HG03196 (cell line): ENCODE results near the gene ANXA2R.
"Not testable (repeated sequence)": the region's sequence is repeated elsewhere in the genome, so short reads cannot be mapped to it uniquely, and the experiment has no call there.

Source experiments
- ATAC-seq: cut with Tn5 transposase; IDR thresholded peaks from one replicate; pipeline ENCODE4 v1.9.1; 2021; ENCODE audit not compliant: unreplicated experiment

ANXA2R gene

DNA sequence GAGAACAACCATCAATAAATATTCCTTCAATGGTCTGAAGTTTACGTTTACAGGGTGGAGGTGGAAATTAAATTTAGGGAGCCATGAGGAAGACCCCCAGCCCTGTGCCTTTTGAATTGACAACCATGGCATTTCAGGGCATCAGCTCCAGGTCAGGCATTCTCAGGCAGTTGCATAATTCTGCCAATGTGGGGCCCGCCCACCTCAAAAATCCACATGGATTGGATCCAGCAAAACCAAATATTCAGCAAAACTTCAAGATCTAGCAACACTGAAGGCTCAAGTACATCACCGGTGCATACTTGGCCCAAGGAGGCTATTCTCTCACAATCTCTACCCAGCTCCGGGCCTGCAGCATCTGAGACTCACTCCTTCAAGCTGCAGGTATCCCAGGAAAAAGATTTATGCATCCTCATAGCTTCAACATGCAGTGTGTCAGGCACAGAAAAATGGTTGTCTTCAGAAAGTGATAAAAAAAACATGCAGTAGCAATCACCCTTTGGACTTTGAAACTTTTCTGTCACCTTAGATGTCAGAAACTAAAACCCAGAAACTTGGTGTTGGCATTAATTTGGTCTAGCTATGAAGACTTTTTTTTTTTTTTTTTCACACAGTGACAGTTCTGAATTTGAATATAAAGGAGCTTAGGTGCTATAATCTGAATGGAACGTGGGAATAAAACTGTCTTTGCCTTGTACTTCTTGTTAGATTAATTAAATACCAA lies 21.4 kb upstream of the ANXA2R start:
- ATAC-seq, result no peak

DNA sequence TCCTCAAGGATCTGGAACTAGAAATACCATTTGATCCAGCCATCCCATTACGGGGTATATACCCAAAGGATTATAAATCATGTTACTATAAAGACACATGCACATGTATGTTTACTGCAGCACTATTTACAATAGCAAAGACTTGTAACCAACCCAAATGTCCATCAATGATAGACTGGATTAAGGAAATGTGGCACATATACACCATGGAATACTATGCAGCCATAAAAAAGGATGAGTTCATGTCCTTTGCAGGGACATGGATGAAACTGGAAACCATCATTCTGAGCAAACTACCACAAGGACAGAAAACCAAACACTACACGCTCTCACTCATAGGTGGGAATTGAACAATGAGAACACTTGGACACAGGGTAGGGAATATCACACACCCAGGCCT lies 19.9 kb upstream of the ANXA2R start:
- not testable (repeated sequence) for ATAC-seq

DNA sequence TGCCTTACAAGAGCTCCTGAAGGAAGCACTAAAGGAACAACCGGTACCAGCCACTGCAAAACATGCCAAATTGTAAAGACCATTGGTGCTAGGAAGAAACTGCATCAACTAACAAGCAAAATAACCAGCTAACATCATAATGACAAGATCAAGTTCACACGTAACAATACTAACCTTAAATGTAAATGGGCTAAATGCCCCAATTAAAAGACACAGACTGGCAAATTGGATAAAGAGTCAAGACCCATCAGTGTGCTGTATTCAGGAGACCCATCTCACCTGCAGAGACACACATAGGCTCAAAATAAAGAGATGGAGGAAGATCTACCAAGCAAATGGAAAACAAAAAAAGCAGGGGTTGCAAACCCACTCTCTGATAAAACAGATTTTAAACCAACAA lies 15.0 kb upstream of the ANXA2R start:
- ATAC-seq, result not testable (repeated sequence)

DNA sequence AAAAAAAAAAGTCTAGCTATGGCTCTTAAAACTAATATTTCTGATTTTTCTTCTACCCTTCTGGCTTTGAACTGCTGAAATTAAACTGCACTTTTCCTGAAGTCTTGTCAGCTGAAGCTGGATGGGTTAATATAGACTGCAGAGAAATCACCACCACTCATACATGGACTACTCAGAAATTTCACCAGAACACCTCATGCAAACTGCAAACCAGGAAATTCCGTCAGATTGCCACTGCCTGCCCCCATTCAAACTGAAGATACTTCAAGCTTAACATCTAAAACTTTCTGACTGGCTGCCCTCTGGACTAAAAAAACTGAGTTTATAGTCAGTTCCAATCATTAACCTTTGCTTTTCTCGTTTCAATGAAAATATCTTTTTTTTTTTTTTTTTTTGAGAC lies 11.6 kb upstream of the ANXA2R start:
- no peak for ATAC-seq

DNA sequence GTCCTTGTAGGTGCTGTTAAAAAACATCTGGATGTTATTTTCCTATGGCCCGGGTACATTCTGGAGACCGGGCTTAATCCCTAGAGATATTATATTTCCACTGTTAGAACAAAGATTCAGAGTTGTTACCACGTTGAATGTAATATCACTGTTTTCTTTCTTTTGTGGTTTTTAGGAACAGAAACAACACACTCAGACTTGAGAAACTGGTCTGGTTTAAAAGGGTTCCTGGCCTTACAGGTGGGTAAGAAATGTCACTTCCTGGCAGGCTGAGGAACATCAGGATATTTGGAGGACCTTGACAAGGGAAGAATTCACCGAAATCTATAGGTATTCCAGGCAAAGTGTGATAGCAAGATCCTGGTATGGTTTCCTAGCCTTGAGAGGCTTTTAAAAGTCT lies 10.3 kb upstream of the ANXA2R start:
- no peak for ATAC-seq

DNA sequence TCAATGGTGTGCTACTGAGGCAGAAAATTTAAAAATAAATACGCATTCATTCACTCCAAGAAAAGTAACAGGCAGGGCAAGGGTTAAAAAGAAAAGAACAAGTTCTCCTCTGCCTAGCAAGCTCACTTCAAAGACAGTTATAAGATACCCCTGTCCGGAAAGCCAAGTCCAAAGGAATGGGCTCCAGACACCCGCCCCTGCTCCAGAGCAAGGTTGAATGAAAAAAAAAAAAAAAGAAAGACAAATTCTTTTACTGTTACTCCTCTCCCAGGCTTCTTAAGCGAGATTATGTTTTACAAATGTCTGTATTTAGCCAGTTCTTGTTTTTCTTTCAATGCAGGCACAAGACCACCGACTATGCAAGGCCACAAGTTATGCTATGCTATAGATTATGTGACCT lies 9.1 kb upstream of the ANXA2R start:
- ATAC-seq, result no peak

DNA sequence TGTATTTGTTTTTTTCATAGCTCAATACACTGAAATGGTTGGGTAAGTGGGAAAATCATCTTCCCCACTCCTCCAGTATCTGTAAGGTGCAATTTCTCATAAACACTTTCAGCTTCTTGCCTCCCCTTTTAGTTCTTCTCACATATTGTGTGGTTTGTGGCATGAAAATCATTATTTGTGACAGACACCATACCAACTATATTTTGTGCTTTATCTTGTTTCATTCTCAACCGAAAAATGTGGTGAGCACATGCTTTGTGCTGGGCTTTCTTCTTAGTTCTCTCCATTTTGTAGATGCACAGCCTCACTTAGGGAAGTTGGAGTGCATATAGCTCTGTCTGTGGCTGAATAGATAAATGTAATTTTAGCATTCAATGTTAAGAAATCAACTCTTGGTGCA lies 6.4 kb upstream of the ANXA2R start:
- no peak for ATAC-seq

DNA sequence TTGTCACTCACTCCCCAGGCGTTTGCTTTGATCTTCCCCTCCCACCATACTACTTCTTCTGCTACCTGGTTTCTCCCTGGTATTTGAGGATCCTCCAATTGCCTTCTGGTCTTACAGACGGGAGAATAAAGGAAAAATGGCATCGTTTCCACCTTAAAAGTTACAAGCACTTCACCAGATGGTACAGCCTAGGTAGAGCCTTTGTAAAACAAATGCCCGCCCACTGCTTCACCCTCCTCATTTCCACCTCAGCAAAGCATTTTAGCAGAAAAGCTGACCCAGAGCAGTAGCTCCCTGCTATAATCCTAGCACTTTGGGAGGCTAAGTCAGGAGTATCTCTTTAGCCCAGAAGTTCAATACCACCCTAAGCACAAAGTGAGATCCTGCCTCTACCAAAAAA lies 5.1 kb upstream of the ANXA2R start:
- ATAC-seq, result no peak

DNA sequence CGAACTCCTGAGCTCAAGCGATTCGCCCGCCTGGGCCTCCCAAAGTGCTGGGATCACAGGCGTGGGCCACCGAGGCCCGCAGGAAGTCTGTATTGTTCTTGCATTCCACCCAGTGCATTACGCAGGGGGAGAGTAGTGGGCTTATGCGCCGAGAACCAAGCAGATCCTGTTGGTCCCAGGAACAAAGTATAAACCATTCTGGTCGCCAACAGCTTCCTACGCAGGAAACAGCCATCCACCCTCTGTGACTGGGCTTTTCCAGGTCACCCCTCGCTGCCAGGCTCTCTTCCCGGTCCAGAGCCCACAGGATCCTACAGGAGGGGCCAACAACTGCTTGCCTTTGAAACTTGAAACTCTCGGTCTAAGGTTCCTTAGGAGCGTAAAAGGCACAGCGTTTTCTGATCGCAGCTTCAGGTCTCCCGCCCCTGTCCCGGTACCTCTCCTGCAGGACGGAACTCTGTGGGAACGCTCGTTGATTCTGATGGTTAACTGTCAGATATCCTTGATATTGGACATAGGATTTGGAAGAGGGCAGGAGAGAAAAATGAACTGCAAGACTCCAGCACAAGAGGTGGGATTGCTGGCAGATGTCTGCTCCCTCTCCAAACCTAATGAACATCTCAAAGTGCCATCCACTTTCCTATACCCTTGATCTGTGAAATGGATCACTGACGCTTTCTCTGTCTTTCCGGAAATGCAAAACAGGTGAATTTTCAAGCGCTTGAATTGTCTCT lies 4.2 kb upstream of the ANXA2R start:
- ATAC-seq, result no peak

DNA sequence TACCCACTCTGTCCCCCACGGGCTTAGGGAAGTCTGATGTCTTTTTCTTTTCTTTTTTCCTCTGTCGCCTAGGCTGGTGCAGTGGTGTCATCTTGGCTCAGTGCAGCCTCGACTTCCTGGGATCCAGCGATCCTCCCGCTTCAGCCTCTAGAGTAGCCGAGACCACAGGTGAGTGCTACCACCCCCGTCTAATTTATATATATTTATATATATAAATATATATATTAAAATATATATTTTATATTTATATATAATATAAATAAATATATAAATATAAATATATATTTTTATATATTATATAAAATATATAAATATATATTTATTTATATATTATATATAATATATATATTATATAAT lies 3.3 kb upstream of the ANXA2R start:
- ATAC-seq, result no peak

DNA sequence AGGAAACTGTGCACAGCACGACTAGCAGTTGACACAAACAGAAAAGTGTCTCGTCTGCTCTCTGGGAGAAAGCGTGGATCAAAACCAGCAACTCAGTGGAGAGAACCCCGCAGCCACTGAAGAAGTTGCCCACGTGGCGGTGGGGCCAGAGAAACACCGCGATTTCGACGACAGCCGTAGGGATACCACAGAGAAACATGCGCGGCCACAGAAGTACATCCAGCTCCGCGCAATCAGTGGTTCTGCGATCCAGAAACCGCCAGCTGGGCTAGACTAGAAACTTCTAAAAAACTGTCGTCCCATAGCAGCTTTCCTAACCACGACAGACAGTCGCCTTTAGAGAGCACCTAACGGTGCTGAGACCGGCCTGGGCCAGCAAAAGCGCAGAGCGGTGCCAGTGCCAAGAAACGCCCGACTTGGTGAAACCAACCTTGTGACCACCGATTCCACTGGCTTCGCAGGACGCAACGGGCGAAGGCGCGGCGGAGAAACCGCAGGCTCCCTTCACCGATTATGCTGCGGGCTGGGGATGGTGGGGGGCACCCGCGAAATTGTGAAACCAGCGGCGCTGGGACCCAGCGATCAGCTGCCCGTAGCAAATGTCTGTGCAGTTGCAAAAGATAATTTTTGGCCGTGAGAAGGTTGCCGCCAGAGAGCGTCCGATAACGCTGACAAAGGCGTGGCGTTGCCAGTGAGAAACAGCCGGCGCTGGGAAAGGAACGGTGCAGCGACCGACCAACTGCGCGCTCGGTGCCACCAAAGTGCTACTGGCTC lies 2.7 kb upstream of the ANXA2R start:
- ATAC-seq, result peak; percentile 29

DNA sequence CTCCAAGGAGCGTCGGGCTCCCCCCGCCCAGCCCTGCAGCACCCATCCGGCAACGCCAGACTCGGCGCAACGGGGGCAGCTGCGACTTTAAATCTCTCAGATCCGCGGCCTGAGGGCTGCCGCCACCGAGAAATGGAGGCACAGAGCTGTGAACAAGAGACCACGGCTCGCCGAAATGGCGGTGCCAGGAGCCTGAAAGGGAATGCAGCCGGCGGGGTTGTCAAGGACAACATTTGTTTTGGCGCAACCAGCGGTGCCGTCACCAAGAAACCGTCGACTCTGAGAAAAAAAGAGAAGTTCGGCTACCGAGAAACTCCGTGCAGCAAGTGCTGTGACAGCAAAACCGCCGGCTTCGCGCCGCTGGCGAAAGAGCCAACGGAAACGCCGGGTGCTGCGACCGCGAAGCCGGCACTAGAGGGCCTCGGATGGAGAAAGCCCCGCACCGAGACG lies 2.1 kb upstream of the ANXA2R start:
- ATAC-seq, result peak; percentile 25

DNA sequence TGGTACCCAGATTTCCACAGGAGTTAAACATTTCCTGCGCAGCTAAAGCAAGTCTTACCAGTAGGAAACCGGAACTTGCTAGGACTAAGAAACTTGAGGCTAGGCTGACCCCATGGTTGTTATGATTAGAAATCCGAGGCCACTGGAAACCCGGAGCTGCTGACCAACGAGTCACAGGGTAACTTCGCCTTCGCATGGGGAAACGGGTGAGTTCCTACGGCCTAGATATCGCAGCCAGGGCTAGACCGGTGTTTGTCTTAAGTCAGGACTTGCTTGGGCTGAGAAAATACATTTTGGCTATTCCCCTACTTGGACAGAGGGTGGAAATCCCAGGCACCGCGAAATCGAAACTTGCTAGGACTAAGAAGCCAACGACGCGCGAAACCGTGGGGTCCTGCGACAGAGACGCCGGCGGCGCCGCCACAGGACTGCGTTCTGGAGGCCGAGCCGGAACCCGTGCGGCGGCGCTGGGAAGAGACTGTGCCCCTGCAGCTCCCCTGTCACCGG lies 1.6 kb upstream of the ANXA2R start:
- peak; percentile 23 for ATAC-seq

DNA sequence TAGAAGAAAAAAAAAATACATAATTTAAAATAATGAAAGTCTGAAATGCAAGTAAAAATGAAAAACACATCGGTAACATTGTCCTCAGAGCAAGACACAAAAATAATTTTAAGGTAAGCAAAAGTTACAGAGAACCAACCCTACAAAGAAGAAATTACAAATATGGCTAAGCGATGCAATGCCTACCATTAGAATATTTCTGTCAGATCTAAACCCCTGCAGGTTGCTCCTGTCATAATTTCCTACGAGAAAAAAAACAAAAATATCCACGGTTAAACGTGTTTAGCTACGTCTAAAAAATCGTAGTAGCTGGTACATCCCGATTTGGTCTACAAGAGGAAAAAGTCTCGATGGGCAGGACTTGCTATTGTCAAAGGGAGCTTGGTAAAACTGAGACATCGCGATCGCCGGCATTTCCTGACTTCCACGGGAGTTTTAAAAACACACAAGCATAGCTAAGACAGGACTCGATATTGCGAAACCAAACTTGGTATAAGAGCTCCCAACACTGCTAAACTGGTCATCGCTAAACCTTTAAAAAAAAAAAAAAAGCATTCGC lies 1.1 kb upstream of the ANXA2R start:
- no peak for ATAC-seq

DNA sequence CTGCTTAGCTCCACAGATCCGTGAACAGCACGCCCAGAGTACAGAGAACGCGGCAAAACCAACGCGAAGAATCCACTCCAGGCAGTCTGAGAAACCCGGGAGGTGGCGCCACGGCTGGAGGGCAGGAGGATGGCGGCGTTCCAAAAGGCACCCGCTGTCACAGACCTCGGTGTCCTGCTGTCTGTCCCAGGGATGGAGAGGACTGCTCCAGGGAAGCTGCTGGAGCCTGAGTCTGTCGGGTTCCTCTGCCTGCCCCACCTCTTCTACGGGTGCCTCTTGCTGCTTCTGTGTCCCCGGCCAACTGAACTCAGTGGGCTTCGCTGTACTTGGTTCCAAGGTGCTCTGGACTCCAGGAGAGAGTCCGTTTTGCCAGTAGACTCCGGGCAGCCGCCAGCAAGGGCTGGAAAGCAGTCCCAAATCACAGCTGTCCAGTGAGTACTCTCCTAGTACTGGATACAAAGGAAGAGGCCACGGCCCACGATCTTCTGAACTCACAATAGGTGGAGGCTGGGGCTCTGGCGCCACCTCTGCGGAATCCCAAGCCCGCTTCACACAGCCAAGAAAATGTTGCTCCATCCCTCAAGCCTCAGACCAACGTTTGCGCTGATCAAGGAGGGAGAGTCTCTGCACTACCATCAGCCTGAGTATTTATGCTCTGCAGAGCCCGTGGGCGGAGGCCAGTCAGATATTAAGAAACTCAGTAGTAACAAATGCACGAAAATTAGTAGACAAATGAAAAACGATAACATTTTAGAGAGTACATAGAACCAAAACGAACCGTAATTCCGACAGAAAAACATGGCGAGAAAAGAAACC lies 440 bp downstream of the ANXA2R start:
- peak; percentile 20 for ATAC-seq

DNA sequence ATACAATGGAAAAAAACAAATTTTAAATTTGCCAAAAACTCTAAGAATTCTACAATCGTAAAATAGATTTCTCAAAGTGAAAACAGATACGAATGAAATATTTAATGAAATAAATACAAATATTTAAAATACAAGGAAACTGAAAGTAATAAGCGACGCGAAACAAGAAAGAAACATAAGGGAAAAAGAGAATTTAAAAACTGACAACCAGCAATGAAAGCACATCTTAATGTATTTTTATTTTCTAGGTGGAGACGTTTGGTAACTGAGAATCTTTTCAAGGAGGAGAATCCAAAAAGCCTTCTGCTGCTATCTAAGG lies 1.0 kb downstream of the ANXA2R start:
- ATAC-seq, result no peak

DNA sequence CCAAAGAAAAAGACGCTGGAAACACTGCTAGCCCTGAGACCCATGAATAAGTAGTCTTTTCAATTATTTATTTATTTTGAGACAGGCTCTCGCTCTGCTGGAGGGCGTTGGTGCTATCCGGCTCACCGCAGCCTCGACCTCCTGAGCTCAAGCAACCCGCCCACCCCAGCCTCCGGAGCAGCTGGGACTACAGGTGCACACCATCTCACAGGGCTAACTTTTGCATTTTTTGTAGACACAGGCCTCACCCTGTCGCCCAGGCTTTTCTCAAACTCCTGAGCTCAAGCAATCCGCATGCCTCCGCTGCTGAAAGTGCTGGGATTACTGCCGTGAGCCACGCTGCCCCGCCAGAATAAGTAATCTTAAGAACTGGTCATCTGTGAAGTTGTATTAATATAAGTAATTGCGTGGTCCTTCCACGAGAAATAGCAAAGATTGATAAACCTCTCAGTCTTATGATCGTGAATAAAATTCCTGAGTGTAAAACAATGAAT lies 1.6 kb downstream of the ANXA2R start:
- no peak for ATAC-seq

DNA sequence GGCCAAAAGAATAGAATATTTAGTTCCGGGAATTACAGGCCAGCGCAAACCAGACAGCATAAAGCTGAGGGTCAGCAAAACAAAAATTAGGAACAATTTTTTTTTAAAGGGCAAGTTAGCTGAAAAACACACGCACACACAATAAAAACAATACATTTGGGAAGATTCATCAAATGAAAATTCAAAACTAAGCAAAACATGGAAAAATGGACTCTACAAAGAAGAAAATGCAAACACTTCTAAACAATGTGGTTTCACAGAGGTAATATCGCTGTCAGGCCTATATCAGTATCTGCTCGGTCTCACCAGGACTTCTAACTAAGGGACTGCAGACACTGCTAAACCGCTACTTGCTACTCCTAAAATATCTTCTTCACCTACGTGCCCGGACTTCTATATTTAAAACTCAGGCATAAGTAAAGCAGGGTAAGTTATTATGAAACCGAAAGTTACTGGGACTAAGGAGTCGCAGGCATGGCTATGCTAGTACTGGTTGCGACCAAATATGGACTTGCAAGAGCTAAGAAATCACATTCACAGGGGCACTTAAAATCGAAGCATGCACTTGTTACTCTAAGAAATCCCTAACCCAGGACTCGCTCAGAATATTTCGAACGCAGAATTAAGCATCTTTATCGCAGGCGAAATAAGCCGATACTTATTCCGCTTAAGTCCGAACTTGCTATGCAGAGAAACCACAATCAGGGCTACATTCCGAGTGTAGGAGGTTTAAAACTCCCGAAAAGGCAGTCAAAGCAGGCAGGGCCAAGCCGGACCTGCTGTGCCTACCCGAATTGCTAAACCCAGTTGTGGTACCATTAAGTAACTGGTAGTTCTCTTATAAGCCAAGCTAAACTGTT lies 2.3 kb downstream of the ANXA2R start:
- no peak for ATAC-seq

DNA sequence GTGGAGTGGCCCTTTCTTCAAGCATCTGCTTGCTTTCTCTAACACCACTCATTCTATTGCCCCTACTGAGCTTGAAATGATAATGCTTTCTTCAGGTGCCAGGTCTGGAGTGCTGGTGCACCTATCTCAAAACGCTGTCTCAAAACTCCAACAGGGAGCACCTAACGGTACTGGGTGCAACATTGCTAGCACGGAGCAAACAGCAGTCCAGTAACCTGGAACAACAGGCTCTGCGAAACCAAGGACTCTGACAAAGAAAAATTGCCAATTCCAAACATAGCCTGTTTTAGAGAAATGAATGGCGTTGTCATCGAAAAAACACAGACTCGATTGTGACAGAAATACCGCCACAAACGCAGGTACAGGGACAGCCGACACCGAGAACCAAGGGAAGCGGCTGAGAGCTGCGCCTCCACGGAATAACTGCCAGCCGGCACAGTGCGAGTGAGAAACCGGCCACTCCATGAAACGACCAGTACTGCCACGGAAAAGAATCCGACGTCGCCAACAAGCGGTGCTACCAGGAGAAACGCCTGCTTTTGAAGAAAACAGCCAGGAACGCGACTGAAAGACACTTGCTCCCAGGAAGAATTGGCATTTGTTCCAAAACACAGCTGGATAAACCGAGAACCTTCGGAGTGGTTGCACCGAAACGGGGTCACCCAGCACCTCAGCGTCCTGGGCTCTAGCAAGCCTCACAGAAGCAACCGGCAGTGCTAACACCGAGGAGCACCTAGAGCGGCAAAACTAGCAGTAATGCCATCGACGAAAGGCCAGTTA lies 3.1 kb downstream of the ANXA2R start:
- ATAC-seq, result no peak
